ENCODE data around the gene NXN. TPM values are rescaled to one million over a fixed set of nuclear protein-coding genes. Genes with fewer than 3 reads are reported as not detected.

Gene NXN
- total and polyA plus RNA-seq, 2 donors (not counting 1 experiment from before 2014, with no cell fraction given): 0.04 to 0.17 TPM

DNA sequence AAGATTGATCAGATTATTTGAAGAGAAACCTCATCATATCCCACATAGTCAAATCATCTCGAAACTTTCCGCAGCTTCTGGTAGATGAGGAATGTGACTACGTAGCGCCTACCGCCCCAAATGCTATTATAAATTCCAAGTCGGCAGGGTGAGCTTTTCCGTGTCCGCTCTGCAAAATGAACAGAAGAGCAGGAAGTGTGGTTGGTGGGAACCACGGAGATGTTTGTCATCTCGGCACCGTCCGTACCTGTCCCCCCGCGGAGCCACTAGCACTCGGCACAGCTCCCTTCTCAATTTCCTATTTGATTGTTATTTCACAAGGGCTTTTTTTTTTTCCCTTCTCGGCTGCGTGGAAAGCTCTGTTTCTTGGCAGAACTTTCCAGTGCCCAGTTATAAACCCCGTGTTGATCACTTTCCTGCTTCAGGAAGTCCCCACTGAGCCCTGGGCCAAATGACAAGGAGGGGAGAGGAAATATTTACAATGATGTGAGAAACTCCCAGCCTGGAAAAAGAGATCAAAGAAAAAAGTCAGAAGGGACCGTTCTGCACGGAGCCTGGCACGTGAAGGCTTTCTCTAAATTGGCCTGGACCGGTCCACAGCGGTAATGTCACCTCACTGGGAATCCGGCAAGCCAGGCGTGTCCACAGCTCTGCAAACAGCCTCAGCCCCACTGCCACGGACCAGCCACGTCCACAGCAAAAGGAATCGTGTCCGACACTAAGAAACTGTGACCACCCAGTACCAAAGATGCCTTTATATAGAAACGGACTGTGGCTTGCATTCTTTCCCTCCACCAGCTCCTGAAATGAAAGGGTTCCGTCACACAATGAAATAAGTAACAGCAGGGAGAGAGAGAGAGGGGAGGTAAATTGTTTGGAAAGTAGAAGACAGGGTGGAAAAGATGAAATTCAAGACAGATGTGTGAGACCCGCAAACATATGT is 132.4 kb downstream of the NXN start:
- intact Hi-C loops (cut with micrococcal nuclease): no loop called here
- WGBS (ENCODE audit: insufficient coverage): 42% methylated on average over 13 of the region's 32 CpGs
- CTCF ChIA-PET: no interaction called here
- Histone ChIP-seq H3K4me1 (ENCODE audit: control insufficient read depth in 2 of 2, insufficient read depth in 2 of 2, low read length in 2 of 2) (no peaks in the 10 kb centered on the region), H3K27me3 (replicated peaks in 1 of 4; ENCODE audit: control extremely low read depth in 1 of 4, control insufficient read depth in 3 of 4, insufficient read depth in 4 of 4, low read length in 3 of 4) (peaks cover 0 to 30% (median 6%) of the 10 kb centered on the region in 4 experiments), H3K4me2 (replicated peaks; ENCODE audit: low read depth, low read length, poor library complexity, severe bottlenecking) (peak overlapping the region; percentile 20), H2AFZ (ENCODE audit: insufficient read depth, low read depth, low read length, poor library complexity, severe bottlenecking) (peak overlapping the region; percentile 27), H3K9ac (ENCODE audit: low read length) (no peak overlapping the region), H3K4me3 (ENCODE audit: control extremely low read depth in 1 of 5, extremely low read depth in 1 of 5, insufficient read depth in 1 of 5, low read depth in 2 of 5, low read length in 4 of 5) (no peak overlapping the region), H4K20me1 (ENCODE audit: control insufficient read depth, insufficient read depth, low read length, poor library complexity, severe bottlenecking) (no peaks in the 10 kb centered on the region), H3K27ac (ENCODE audit: low read length in 2 of 2) (no peak overlapping the region), H3K9me3 (ENCODE audit: control extremely low read depth in 1 of 3, control insufficient read depth in 2 of 3, insufficient read depth in 1 of 3, low read length in 2 of 3) (no peaks in the 10 kb centered on the region), H3K79me2 (ENCODE audit: control insufficient read depth, insufficient read depth, low read length) (no peaks in the 10 kb centered on the region), H3K36me3 (replicated peaks in 1 of 2; ENCODE audit: control extremely low read depth in 1 of 2, control insufficient read depth in 1 of 2, extremely low read depth in 1 of 2, insufficient read depth in 2 of 2, low read length in 1 of 2) (no peaks in the 10 kb centered on the region)
- H3K9me3 Mint-ChIP-seq (ENCODE audit: insufficient read depth): no peaks in the 10 kb centered on the region
- no peak overlapping the region for H3K27ac Mint-ChIP-seq
- DNase-seq: no peak
- TF ChIP-seq, protein P1, sequence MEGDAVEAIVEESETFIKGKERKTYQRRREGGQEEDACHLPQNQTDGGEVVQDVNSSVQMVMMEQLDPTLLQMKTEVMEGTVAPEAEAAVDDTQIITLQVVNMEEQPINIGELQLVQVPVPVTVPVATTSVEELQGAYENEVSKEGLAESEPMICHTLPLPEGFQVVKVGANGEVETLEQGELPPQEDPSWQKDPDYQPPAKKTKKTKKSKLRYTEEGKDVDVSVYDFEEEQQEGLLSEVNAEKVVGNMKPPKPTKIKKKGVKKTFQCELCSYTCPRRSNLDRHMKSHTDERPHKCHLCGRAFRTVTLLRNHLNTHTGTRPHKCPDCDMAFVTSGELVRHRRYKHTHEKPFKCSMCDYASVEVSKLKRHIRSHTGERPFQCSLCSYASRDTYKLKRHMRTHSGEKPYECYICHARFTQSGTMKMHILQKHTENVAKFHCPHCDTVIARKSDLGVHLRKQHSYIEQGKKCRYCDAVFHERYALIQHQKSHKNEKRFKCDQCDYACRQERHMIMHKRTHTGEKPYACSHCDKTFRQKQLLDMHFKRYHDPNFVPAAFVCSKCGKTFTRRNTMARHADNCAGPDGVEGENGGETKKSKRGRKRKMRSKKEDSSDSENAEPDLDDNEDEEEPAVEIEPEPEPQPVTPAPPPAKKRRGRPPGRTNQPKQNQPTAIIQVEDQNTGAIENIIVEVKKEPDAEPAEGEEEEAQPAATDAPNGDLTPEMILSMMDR (IDR thresholded peaks at IDR 0.05): no peak
- no peak for TF ChIP-seq EZH2 (IDR thresholded peaks at IDR 0.05; ENCODE audit: borderline replicate concordance, insufficient read depth, low read depth, low read length, poor library complexity, severe bottlenecking)
- peaks cover 4% of the 10 kb centered on the region for H3K4me1 Mint-ChIP-seq
- POLR2A ChIA-PET: no interaction called here
- H3K4me3 Mint-ChIP-seq: no peak overlapping the region
- ATAC-seq (ENCODE audit: low read depth): no peak
- peaks cover 55% of the 10 kb centered on the region for H3K27me3 Mint-ChIP-seq

DNA sequence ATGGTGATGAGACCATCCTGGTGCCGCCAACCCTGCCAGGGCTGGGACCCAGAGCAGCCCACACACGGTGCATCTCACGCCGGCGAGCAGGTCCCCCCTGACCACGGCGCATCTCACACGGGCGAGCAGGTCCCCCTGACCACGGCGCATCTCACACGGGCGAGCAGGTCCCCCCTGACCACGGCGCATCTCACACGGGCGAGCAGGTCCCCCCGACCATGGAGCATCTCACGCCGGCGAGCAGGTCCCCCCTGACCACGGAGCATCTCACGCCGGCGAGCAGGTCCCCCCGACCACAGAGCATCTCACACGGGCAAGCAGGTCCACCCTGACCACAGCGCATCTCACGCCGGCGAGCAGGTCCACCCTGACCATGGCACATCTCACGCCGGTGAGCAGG is 138.3 kb downstream of the NXN start:
- Histone ChIP-seq H2AFZ (ENCODE audit: insufficient read depth, low read depth, low read length, poor library complexity, severe bottlenecking) (no peak overlapping the region), H3K4me1 (ENCODE audit: control insufficient read depth in 2 of 2, insufficient read depth in 2 of 2, low read length in 2 of 2) (no peaks in the 10 kb centered on the region), H3K79me2 (ENCODE audit: control insufficient read depth, insufficient read depth, low read length) (no peaks in the 10 kb centered on the region), H3K9ac (ENCODE audit: low read length) (no peak overlapping the region), H3K4me3 (ENCODE audit: control extremely low read depth in 1 of 5, extremely low read depth in 1 of 5, insufficient read depth in 1 of 5, low read depth in 2 of 5, low read length in 4 of 5) (no peak overlapping the region), H3K27me3 (replicated peaks in 1 of 4; ENCODE audit: control extremely low read depth in 1 of 4, control insufficient read depth in 3 of 4, insufficient read depth in 4 of 4, low read length in 3 of 4) (peaks cover 0 to 15% (median 4%) of the 10 kb centered on the region in 4 experiments), H3K4me2 (replicated peaks; ENCODE audit: low read depth, low read length, poor library complexity, severe bottlenecking) (no peak overlapping the region), H3K27ac (ENCODE audit: low read length in 2 of 2) (no peak overlapping the region), H3K9me3 (ENCODE audit: control extremely low read depth in 1 of 3, control insufficient read depth in 2 of 3, insufficient read depth in 1 of 3, low read length in 2 of 3) (peaks cover 0 to 6% (median 0%) of the 10 kb centered on the region in 3 donors), H3K36me3 (replicated peaks in 1 of 2; ENCODE audit: control extremely low read depth in 1 of 2, control insufficient read depth in 1 of 2, extremely low read depth in 1 of 2, insufficient read depth in 2 of 2, low read length in 1 of 2) (no peaks in the 10 kb centered on the region), H4K20me1 (ENCODE audit: control insufficient read depth, insufficient read depth, low read length, poor library complexity, severe bottlenecking) (no peaks in the 10 kb centered on the region)
- intact Hi-C loops (cut with micrococcal nuclease): no loop called here
- H3K27me3 Mint-ChIP-seq: peaks cover 17% of the 10 kb centered on the region
- H3K4me1 Mint-ChIP-seq: no peaks in the 10 kb centered on the region
- WGBS (ENCODE audit: insufficient coverage): 77% methylated on average over 33 of the region's 33 CpGs
- peak; percentile 25 for DNase-seq
- H3K4me3 Mint-ChIP-seq: no peak overlapping the region
- ChIA-PET POLR2A (no interaction called here), CTCF (no interaction called here)
- no peak overlapping the region for H3K27ac Mint-ChIP-seq
- ATAC-seq (ENCODE audit: low read depth): no peak
- TF ChIP-seq, protein P1 (IDR thresholded peaks at IDR 0.05): no peak
- no peak for TF ChIP-seq EZH2 (IDR thresholded peaks at IDR 0.05; ENCODE audit: borderline replicate concordance, insufficient read depth, low read depth, low read length, poor library complexity, severe bottlenecking)
- H3K9me3 Mint-ChIP-seq (ENCODE audit: insufficient read depth): no peaks in the 10 kb centered on the region

Data from B cell (primary cell).